Measurements from ENCODE around the gene R3HDM2. TPM values are rescaled to one million over a fixed set of nuclear protein-coding genes. Genes with fewer than 3 reads are reported as not detected.

R3HDM2 gene
- total and polyA plus RNA-seq, 10 donors: 11.3 to 90.8 (median 53.5) TPM

- no peak for DNase-seq
- TF ChIP-seq POLR2A (IDR thresholded peaks at IDR 0.05): no peak
- peak in 1 of 3 donors; percentile 47 for TF ChIP-seq POLR2AphosphoS5 (IDR thresholded peaks at IDR 0.05)
- no peak for TF ChIP-seq CTCF (IDR thresholded peaks at IDR 0.05 in 8 of 11, conservative IDR thresholded peaks at IDR 0.05 in 3 of 11)
- Histone ChIP-seq H3K9me3 (no peaks in the 10 kb centered on the region), H3K4me1 (no peaks in the 10 kb centered on the region), H3K4me3 (no peak overlapping the region), H3K36me3 (peaks cover 0 to 80% (median 17%) of the 10 kb centered on the region in 6 donors), H3K27me3 (replicated peaks in 1 of 7) (no peaks in the 10 kb centered on the region), H3K27ac (no peak overlapping the region)
- 92 to 98% (median 97%) methylated on average over 7 to 33 of the region's 33 CpGs for WGBS, 5 donors
- intact Hi-C loops (cut with DNase I; ENCODE audit: low total_unique reads): no loop called here
Measured at GRCh38 chr12:57386187-57386720, 44.6 kb downstream of the R3HDM2 start.

- Histone ChIP-seq H3K4me3 (no peak overlapping the region), H3K4me1 (peaks cover 0 to under 1% (median 0%) of the 10 kb centered on the region in 6 donors), H3K27ac (no peak overlapping the region), H3K27me3 (replicated peaks in 1 of 7) (no peaks in the 10 kb centered on the region), H3K9me3 (no peaks in the 10 kb centered on the region), H3K36me3 (peaks cover 0 to 80% (median 15%) of the 10 kb centered on the region in 6 donors)
- 74 to 95% (median 93%) methylated on average over 3 of the region's 3 CpGs for WGBS, 5 donors
- TF ChIP-seq POLR2AphosphoS5 (IDR thresholded peaks at IDR 0.05) (no peak), POLR2A (IDR thresholded peaks at IDR 0.05) (no peak), CTCF (IDR thresholded peaks at IDR 0.05 in 8 of 11, conservative IDR thresholded peaks at IDR 0.05 in 3 of 11) (no peak)
- no peak for DNase-seq
- intact Hi-C loops (cut with DNase I; ENCODE audit: low total_unique reads): no loop called here
Measured at GRCh38 chr12:57385586-57385985, 45.3 kb downstream of the R3HDM2 start.

- TF ChIP-seq POLR2AphosphoS5 (IDR thresholded peaks at IDR 0.05) (no peak), POLR2A (IDR thresholded peaks at IDR 0.05) (no peak), CTCF (IDR thresholded peaks at IDR 0.05 in 8 of 11, conservative IDR thresholded peaks at IDR 0.05 in 3 of 11) (no peak)
- WGBS, 5 donors: 95 to 100% (median 96%) methylated on average over 1 of the region's 1 CpG
- peaks cover 0 to 69% (median 12%) of the 10 kb centered on the region in 6 donors for H3K36me3 ChIP-seq
- intact Hi-C loops (cut with DNase I; ENCODE audit: low total_unique reads): no loop called here
- H3K27me3 ChIP-seq (replicated peaks in 1 of 7): no peaks in the 10 kb centered on the region
- H3K4me1 ChIP-seq: peaks cover 0 to 8% (median 0%) of the 10 kb centered on the region in 6 donors
- H3K4me3 ChIP-seq: no peak overlapping the region
- no peak for DNase-seq
- H3K9me3 ChIP-seq: no peaks in the 10 kb centered on the region
- H3K27ac ChIP-seq: no peak overlapping the region
Measured at GRCh38 chr12:57384478-57384877, 46.4 kb downstream of the R3HDM2 start.

GRCh38 chr12:57381693-57382220 is 49.1 kb downstream of the R3HDM2 start:
- no peaks in the 10 kb centered on the region for H3K9me3 ChIP-seq
- intact Hi-C loops (cut with DNase I; ENCODE audit: low total_unique reads): no loop called here
- H3K27ac ChIP-seq: no peak overlapping the region
- H3K4me3 ChIP-seq: no peak overlapping the region
- DNase-seq: no peak
- peaks cover 0 to 68% (median 4%) of the 10 kb centered on the region in 6 donors for H3K36me3 ChIP-seq
- TF ChIP-seq POLR2AphosphoS5 (IDR thresholded peaks at IDR 0.05): no peak
- TF ChIP-seq POLR2A (IDR thresholded peaks at IDR 0.05): no peak
- no peak for TF ChIP-seq CTCF (IDR thresholded peaks at IDR 0.05 in 8 of 11, conservative IDR thresholded peaks at IDR 0.05 in 3 of 11)
- peaks cover 0 to 19% (median 0%) of the 10 kb centered on the region in 6 donors for H3K4me1 ChIP-seq
- no peaks in the 10 kb centered on the region for H3K27me3 ChIP-seq (replicated peaks in 1 of 7)
- 86 to 95% (median 89%) methylated on average over 2 of the region's 2 CpGs for WGBS, 5 donors
